GM21526 (cell line): ENCODE data around the gene GPR6.

Source experiments
- ATAC-seq: cut with Tn5 transposase; IDR thresholded peaks from one replicate; pipeline ENCODE4 v1.9.1; 2021; ENCODE audit warnings: moderate library complexity; ENCODE audit not compliant: unreplicated experiment, low FRiP score

The GPR6 gene

GRCh38 chr6:109998159-109998785 lies 20.2 kb downstream of the GPR6 start:
- no peak for ATAC-seq

GRCh38 chr6:109999740-110000139 lies 21.6 kb downstream of the GPR6 start:
- ATAC-seq = no peak

GRCh38 chr6:110002676-110003075 lies 24.6 kb downstream of the GPR6 start:
- ATAC-seq = no peak

GRCh38 chr6:110013386-110013785 lies 35.3 kb downstream of the GPR6 start:
- no peak for ATAC-seq

- ATAC-seq = no peak
Measured at GRCh38 chr6:110015206-110015605, 37.1 kb downstream of the GPR6 start.

GRCh38 chr6:110017306-110017705 lies 39.2 kb downstream of the GPR6 start:
- ATAC-seq = no peak

- no peak for ATAC-seq
Measured at GRCh38 chr6:110017946-110018345, 39.8 kb downstream of the GPR6 start.

- no peak for ATAC-seq
Measured at GRCh38 chr6:110018486-110018885, 40.4 kb downstream of the GPR6 start.

GRCh38 chr6:110020888-110021287 lies 42.8 kb downstream of the GPR6 start:
- no peak for ATAC-seq

- no peak for ATAC-seq
Measured at GRCh38 chr6:110029144-110029543, 51.0 kb downstream of the GPR6 start.
